AG10803 (cell line): ENCODE data around the gene NLRP3.

Experiments
- DNase-seq: peaks from one replicate; pipeline ENCODE4 v3.0.0; 2010; ENCODE audit warnings: low read depth
- H3K4me3 ChIP-seq: 2 replicates; pipeline ENCODE4 v1.5.1; 2011; ENCODE audit warnings: mild to moderate bottlenecking, low read length, control low read depth
- CTCF ChIP-seq: conservative IDR thresholded peaks from 2 replicates; pipeline ENCODE4 v1.5.1; 2011; ENCODE audit warnings: mild to moderate bottlenecking, low read length, control low read depth, inconsistent platforms

NLRP3 gene

DNA sequence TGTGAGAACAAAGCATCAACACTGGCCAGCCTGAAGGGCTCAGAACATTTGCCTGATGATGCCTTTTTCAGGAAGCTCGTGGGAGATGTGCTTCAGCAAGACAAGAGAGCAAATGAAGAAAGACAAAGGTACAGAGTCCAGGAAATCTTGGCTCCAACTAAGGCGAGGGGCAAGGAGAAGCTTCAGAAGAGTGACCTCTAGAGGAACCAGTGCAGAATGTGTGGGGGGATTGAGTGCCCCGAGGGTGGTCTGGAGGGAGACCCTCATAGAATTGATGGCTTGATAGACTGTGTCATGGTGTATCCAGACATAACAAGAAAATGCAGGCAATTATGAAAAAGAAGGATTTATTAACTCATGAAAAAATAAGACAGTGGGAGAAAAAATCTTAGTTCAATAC, 15.3 kb upstream of the NLRP3 start:
- H3K4me3 ChIP-seq: no peak overlapping the region
- no peak for TF ChIP-seq CTCF
- DNase-seq: no peak

DNA sequence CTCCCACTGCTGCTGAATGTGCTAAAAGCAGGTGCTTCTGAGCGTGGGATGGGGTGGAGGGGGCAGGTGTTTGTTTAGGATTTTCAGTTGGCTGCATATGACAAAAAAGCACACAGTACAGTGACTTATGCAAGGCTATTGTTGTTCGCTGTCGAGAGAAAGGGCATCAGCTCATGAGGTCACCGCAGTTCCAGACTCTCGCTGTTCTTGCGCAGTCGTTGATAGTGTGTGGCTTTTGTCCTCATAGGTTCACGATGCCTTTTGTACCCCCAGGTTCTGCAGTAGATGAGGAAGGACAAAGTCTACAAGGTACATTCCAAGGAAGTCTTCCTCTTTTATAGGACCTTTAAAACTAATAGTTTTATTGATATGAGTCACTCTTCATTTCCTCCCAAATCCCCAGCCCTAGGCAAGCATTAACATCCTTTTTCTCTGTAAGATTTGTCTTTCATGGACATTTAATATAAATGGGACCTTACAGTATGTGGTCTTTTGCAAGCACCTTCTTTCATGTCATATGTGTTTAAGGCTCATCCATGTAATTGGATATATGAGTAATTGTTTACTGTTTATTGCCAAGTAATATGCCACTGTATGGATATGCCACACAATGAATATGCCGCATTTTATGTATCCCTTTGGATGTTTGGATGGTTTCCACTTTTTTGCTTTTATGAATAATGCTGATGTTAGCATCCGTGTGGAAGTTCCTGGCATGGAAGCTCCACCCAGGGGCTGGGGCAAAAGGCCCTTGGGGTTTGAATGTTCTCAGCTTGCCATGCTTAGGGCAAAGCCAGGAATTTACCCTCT, 14.5 kb upstream of the NLRP3 start:
- no peak overlapping the region for H3K4me3 ChIP-seq
- TF ChIP-seq CTCF: no peak
- no peak for DNase-seq

DNA sequence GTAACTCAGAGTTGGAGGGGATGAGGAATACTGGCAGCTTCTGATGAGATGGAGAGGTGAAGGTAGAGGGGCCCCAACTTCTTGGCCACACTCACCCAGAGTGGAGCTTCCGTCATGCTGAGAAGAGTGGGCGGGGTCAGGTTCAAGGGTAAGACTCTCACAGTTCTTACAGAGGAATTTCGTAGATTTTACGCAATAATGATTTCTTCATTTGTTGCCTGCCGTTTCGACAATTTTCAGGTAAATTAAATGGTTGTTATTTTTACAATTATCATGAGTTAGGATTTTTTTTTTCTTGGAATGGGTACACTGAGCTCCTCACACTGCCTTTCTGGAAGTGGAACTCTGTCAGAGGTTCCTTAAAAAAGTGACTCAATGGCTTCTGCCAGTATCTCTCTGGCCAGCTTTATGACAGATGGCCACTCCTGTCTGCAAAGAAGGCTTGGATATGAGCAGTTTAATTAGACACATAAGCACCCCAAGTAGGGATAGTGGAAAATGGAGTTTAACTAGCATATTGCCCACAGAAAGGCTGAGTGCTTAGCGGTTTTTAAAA, 13.8 kb upstream of the NLRP3 start:
- no peak for DNase-seq
- no peak for TF ChIP-seq CTCF
- no peak overlapping the region for H3K4me3 ChIP-seq

- DNase-seq: no peak
- no peak for TF ChIP-seq CTCF
- H3K4me3 ChIP-seq: no peak overlapping the region
Measured at GRCh38 chr1:247406014-247406656, 9.8 kb upstream of the NLRP3 start.

DNA sequence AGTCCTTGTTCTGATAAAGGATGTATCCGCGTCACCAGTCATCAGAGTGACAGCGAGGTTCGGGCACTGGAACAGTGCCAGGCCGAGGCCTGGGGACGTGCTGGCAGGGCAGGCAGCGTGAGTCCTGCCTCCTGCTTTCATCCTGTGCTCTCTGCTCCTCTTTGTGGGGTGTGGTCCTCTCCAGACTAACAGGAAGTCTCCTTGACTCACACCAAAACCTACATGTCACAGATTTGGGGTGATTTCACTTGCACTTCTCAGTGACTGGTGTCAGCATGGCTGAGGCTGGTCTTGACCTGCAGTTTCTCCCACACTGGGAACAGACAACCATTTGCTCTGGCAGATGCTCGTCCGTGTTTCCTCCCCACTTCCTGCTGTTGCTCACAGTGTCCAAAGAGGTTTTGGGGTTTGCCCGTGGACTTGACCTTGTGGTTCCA, 8.8 kb upstream of the NLRP3 start:
- H3K4me3 ChIP-seq: no peak overlapping the region
- DNase-seq: no peak
- TF ChIP-seq CTCF: no peak

GRCh38 chr1:247408100-247408499, 7.9 kb upstream of the NLRP3 start:
- DNase-seq: no peak
- no peak for TF ChIP-seq CTCF
- no peak overlapping the region for H3K4me3 ChIP-seq
